TTC549 (cell line): ENCODE results near the gene NEK7.
"Not testable (repeated sequence)": the region's sequence is repeated elsewhere in the genome, so short reads cannot be mapped to it uniquely, and the experiment has no call there.

ENCODE experiments used
- FAIRE-seq: peaks from 2 replicates; lab custom pipeline; 2012; peaks lifted over from hg19 to GRCh38; lab: Jason Lieb, UNC

The NEK7 gene

GRCh38 chr1:198156745-198157240 lies at the start of gene NEK7:
NEK7 (plus strand) TSS chr1:198156998; CDS start chr1:198232581, 75,583 bp downstream.
- no peak for FAIRE-seq

GRCh38 chr1:198107091-198107501 lies 49.7 kb upstream of the NEK7 start:
- FAIRE-seq: no peak

- FAIRE-seq: no peak
Observed at GRCh38 chr1:198108636-198109370, 48.0 kb upstream of the NEK7 start.

GRCh38 chr1:198109371-198109715 lies 47.5 kb upstream of the NEK7 start:
- no peak for FAIRE-seq

- FAIRE-seq: no peak
Observed at GRCh38 chr1:198113342-198113750, 43.5 kb upstream of the NEK7 start.

GRCh38 chr1:198116069-198116468 lies 40.7 kb upstream of the NEK7 start:
- FAIRE-seq: peak; percentile 55

- FAIRE-seq: no peak
Observed at GRCh38 chr1:198116469-198116868, 40.3 kb upstream of the NEK7 start.

GRCh38 chr1:198117267-198117666 lies 39.5 kb upstream of the NEK7 start:
- FAIRE-seq: no peak

GRCh38 chr1:198118134-198118533 lies 38.7 kb upstream of the NEK7 start:
- FAIRE-seq: no peak

GRCh38 chr1:198119906-198120305 lies 36.9 kb upstream of the NEK7 start:
- no peak for FAIRE-seq

- FAIRE-seq: no peak
Observed at GRCh38 chr1:198121056-198121826, 35.6 kb upstream of the NEK7 start.

GRCh38 chr1:198122693-198123092 lies 34.1 kb upstream of the NEK7 start:
- no peak for FAIRE-seq

GRCh38 chr1:198123133-198123532 lies 33.7 kb upstream of the NEK7 start:
- FAIRE-seq: no peak

- FAIRE-seq: peak; percentile 74
Observed at GRCh38 chr1:198124673-198125072, 32.1 kb upstream of the NEK7 start.

- FAIRE-seq: no peak
Observed at GRCh38 chr1:198125995-198126735, 30.6 kb upstream of the NEK7 start.

- FAIRE-seq: no peak
Observed at GRCh38 chr1:198128533-198128932, 28.3 kb upstream of the NEK7 start.

- not testable (repeated sequence) for FAIRE-seq
Observed at GRCh38 chr1:198130053-198130452, 26.7 kb upstream of the NEK7 start.

- no peak for FAIRE-seq
Observed at GRCh38 chr1:198132060-198132781, 24.6 kb upstream of the NEK7 start.

- FAIRE-seq: no peak
Observed at GRCh38 chr1:198134252-198134651, 22.5 kb upstream of the NEK7 start.

GRCh38 chr1:198135366-198135765 lies 21.4 kb upstream of the NEK7 start:
- FAIRE-seq: no peak

- no peak for FAIRE-seq
Observed at GRCh38 chr1:198141668-198142351, 15.0 kb upstream of the NEK7 start.

- FAIRE-seq: no peak
Observed at GRCh38 chr1:198143797-198144196, 13.0 kb upstream of the NEK7 start.
